Gastroesophageal sphincter (tissue), 3 donors: ENCODE measurements around the gene ATP11A.

Experiments
- CTCF ChIP-seq, 4 experiments: fragments of 200-600 bp in 2 of 4; fragments of 450-650 bp in 2 of 4; sonication (generic) in 1 of 4; IDR thresholded peaks; one replicate each; pipeline ENCODE4 v1.5.1; 2017 to 2019; ENCODE audit warnings: antibody characterized with exemption in 4 of 4, mild to moderate bottlenecking in 2 of 4, moderate library complexity in 2 of 4
- POLR2A ChIP-seq, 2 donors: fragments of 450-650 bp; IDR thresholded peaks; one replicate each; pipeline ENCODE4 v1.6.1; 2017; ENCODE audit warnings: antibody characterized with exemption in 2 of 2, mild to moderate bottlenecking in 2 of 2, moderate library complexity in 1 of 2

GRCh38 chr13:112835344-112835743 is 145.5 kb downstream of the ATP11A start:
- TF ChIP-seq CTCF (IDR thresholded peaks at IDR 0.05), result no peak
- TF ChIP-seq POLR2A (IDR thresholded peaks at IDR 0.05), result no peak
